ENCODE measurements around the gene U2AF1L4.

U2AF1L4 gene

DNA sequence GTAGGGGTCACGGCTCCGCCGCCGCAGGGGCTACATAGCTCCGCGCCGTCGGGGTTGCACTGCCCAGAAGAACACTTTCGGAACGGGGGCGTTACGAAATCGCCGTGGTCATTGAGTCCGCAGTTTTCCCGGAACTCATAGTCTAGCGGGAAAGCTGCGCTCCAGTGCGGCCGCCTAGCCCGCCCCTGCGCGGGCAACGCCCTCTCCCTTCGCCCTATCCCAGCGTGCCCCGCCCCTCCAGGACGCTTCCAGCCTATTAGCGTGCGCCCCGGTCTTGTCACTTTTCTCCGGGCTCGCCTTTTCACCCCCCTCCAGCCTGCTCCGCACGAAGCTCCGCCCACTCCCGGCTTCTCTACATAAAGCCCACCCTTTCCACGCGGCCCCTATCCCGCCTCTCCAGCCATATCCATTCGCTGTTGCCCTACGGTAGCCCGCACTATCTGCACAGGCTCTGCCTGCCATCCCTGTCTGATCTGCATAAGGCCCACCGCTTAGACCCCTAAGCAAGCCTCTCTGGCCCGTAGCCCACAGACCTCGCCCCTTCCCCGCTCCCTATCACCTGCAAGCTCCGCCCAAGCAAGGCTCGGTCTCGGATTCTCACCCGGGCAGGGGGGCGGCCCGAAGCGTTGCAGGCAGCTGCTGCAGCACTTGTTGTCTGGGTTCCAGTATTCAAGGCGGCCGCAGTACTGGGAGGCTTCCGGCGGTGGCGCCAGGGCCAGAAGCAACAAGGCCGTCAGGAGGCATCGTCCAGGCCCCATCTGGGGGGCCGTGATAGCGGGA lies 4.6 kb downstream of the U2AF1L4 start (continued):
- TF ChIP-seq ZNF354C (tag by site-specific recombination; IDR thresholded peaks at IDR 0.05; ENCODE audit: borderline replicate concordance, low read depth) (no peak), ZBTB7A (tag by site-specific recombination; IDR thresholded peaks at IDR 0.05; ENCODE audit: low read depth) (peak; percentile 93), ZNF175 (tag by site-specific recombination; IDR thresholded peaks at IDR 0.05) (no peak), ZNF549 (tag by site-specific recombination; IDR thresholded peaks at IDR 0.05) (no peak), YY1 (tag by site-specific recombination; IDR thresholded peaks at IDR 0.05) (peak; percentile 54; the same call in 1 of the 2 replicates), MYNN (tag by site-specific recombination; IDR thresholded peaks at IDR 0.05; ENCODE audit: borderline replicate concordance) (no peak), ZSCAN4 (tag by site-specific recombination; IDR thresholded peaks at IDR 0.05) (no peak), ZNF311 (tag by site-specific recombination; IDR thresholded peaks at IDR 0.05; ENCODE audit: borderline replicate concordance) (no peak), ZNF280C (tag by site-specific recombination; IDR thresholded peaks at IDR 0.05) (no peak), WT1 (tag by site-specific recombination; IDR thresholded peaks at IDR 0.05) (peak; percentile 70; the same call in 1 of the 2 replicates), ZNF324 (tag by site-specific recombination; IDR thresholded peaks at IDR 0.05) (no peak; the same call in 1 of the 2 replicates), GLIS1 (tag by site-specific recombination; IDR thresholded peaks at IDR 0.05) (peak; percentile 96), ZFP69B (tag by site-specific recombination; IDR thresholded peaks at IDR 0.05) (no peak; the same call in 1 of the 2 replicates), ZNF133 (tag by site-specific recombination; IDR thresholded peaks at IDR 0.05) (no peak), ZNF473 (tag by site-specific recombination; IDR thresholded peaks at IDR 0.05) (no peak), ZNF350 (tag by site-specific recombination; IDR thresholded peaks at IDR 0.05) (no peak), ZNF610 (tag by site-specific recombination; IDR thresholded peaks at IDR 0.05; ENCODE audit: borderline replicate concordance) (peak; percentile 94; the same call in 1 of the 2 replicates), HOXC10 (CRISPR knock-in tag; IDR thresholded peaks at IDR 0.05) (no peak), ZNF768 (tag by site-specific recombination; IDR thresholded peaks at IDR 0.05) (no peak), GLIS2 (tag by site-specific recombination; IDR thresholded peaks at IDR 0.05) (peak; percentile 97), REPIN1 (tag by site-specific recombination; IDR thresholded peaks at IDR 0.05; ENCODE audit: low read depth) (peak; percentile 71; the same call in 1 of the 2 replicates), ZNF529 (tag by site-specific recombination; IDR thresholded peaks at IDR 0.05; ENCODE audit: insufficient replicate concordance) (no peak), ZBTB21 (tag by site-specific recombination; IDR thresholded peaks at IDR 0.05) (0 out of 2 replicates have a peak, but pooled peaks have one; percentile 42), EGR2 (tag by site-specific recombination; IDR thresholded peaks at IDR 0.05; ENCODE audit: low read depth) (peak; percentile 67), ZNF341 (tag by site-specific recombination; IDR thresholded peaks at IDR 0.05; ENCODE audit: low read depth) (peak; percentile 95), ZNF585B (tag by site-specific recombination; IDR thresholded peaks at IDR 0.05) (no peak), ZNF571 (tag by site-specific recombination; IDR thresholded peaks at IDR 0.05) (no peak)
- TF ChIP-seq, protein P1, sequence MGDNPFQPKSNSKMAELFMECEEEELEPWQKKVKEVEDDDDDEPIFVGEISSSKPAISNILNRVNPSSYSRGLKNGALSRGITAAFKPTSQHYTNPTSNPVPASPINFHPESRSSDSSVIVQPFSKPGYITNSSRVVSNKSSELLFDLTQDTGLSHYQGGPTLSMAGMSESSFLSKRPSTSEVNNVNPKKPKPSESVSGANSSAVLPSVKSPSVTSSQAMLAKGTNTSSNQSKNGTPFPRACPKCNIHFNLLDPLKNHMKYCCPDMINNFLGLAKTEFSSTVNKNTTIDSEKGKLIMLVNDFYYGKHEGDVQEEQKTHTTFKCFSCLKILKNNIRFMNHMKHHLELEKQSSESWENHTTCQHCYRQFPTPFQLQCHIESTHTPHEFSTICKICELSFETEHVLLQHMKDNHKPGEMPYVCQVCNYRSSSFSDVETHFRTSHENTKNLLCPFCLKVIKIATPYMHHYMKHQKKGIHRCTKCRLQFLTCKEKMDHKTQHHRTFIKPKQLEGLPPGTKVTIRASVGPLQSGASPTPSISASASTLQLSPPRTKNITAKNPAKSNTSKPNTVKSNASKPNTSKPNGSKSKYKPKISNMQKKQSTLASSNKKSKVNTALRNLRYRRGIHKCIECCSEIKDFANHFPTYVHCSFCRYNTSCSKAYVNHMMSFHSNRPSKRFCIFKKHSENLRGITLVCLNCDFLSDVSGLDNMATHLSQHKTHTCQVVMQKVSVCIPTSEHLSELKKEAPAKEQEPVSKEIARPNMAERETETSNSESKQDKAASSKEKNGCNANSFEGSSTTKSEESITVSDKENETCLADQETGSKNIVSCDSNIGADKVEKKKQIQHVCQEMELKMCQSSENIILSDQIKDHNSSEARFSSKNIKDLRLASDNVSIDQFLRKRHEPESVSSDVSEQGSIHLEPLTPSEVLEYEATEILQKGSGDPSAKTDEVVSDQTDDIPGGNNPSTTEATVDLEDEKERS (tag by site-specific recombination; IDR thresholded peaks at IDR 0.05) = no peak

Measured in HEK293 (cell line).